GM10248 (cell line): ENCODE results near the gene CXCR5.

Source experiments
- CTCF ChIA-PET: fragments of 300-600 bp; sonication (Branson Sonifier 250); formaldehyde crosslinking; extraction: SDS; loops from one replicate; lab custom pipeline; 2021; ENCODE audit warnings: antibody characterized with exemption; lab: Yijun Ruan, JAX
- POLR2A ChIA-PET: fragments of 350-650 bp; sonication (Branson Sonifier 250); formaldehyde crosslinking; extraction: SDS; loops from one replicate; lab custom pipeline; 2020; ENCODE audit warnings: antibody characterized with exemption; lab: Yijun Ruan, JAX
- DNase-seq: peaks from one replicate; pipeline ENCODE4 v3.0.0; 2012; ENCODE audit errors: extremely low spot score
- CTCF ChIP-seq: IDR thresholded peaks from 2 replicates; pipeline ENCODE4 v1.5.1; 2012; ENCODE audit warnings: mild to moderate bottlenecking, low read depth; ENCODE audit errors: extremely low read depth, missing control alignments, control extremely low read depth

CXCR5 gene

GRCh38 chr11:118909619-118910308 lies 26.1 kb downstream of the CXCR5 start:
- ChIA-PET CTCF (interaction anchor here (1.2 to 8.7 kb wide), 6 partner anchors 14 to 222 kb away, joined by 3 to 53 read pairs (median 6); partner anchors contain the start of genes BCL9L and UPK2), POLR2A (no interaction called here)
- no peak for DNase-seq
- TF ChIP-seq CTCF, result no peak

- TF ChIP-seq CTCF, result no peak
- ChIA-PET CTCF (interaction anchor here (1.0 to 8.7 kb wide), 6 partner anchors 13 to 364 kb away, joined by 3 to 53 read pairs (median 4); partner anchors contain the start of genes BCL9L and UPK2), POLR2A (no interaction called here)
- no peak for DNase-seq
These were observed 26.8 kb downstream of the CXCR5 start for GRCh38 chr11:118910309-118911112.

GRCh38 chr11:118911113-118911879 lies 27.6 kb downstream of the CXCR5 start:
- DNase-seq, result no peak
- CTCF ChIA-PET, result interaction anchor here (1.0 to 8.7 kb wide), 7 partner anchors 12 to 427 kb away, joined by 3 to 53 read pairs (median 4); partner anchors contain the start of genes BCL9L and UPK2
- TF ChIP-seq CTCF, result no peak
- POLR2A ChIA-PET, result no interaction called here

- no peak for TF ChIP-seq CTCF
- DNase-seq, result no peak
- ChIA-PET POLR2A (interaction anchor here (0.9 kb wide), 1 partner anchor 121 kb away, joined by 3 read pairs; the partner anchor contains the start of gene DDX6), CTCF (interaction anchor here (0.8 to 8.7 kb wide), 11 partner anchors 11 to 426 kb away, joined by 3 to 53 read pairs (median 3); partner anchors contain the start of genes BCL9L and UPK2)
These were observed 28.4 kb downstream of the CXCR5 start for GRCh38 chr11:118911880-118912741.

- POLR2A ChIA-PET, result interaction anchor here (0.9 kb wide), 1 partner anchor 122 kb away, joined by 3 read pairs; the partner anchor contains the start of gene DDX6
- TF ChIP-seq CTCF, result no peak
- no peak for DNase-seq
- CTCF ChIA-PET, result interaction anchor here (0.8 to 8.7 kb wide), 13 partner anchors 11 to 425 kb away, joined by 3 to 53 read pairs (median 3); partner anchors contain the start of genes BCL9L and UPK2
These were observed 29.2 kb downstream of the CXCR5 start for GRCh38 chr11:118912742-118913410.
